ENCODE data around the gene CRYBB3. TPM values are rescaled to one million over a fixed set of nuclear protein-coding genes. Genes with fewer than 3 reads are reported as not detected.
"Not testable (repeated sequence)": the region's sequence is repeated elsewhere in the genome, so short reads cannot be mapped to it uniquely, and the experiment has no call there.

Gene CRYBB3
- total RNA-seq, 4 donors from 2014 or later: not detected

GRCh38 chr22:25176175-25176574 lies 23.5 kb upstream of the CRYBB3 start:
- no peaks in the 10 kb centered on the region for H3K36me3 ChIP-seq
- no peak for DNase-seq
- no peak overlapping the region for H3K4me3 ChIP-seq
- intact Hi-C loops (cut with DNase I; ENCODE audit: low total_unique reads): no loop called here
- no peaks in the 10 kb centered on the region for H3K9me3 ChIP-seq
- TF ChIP-seq POLR2A (IDR thresholded peaks at IDR 0.05) (no peak), CTCF (IDR thresholded peaks at IDR 0.05) (no peak)
- no peaks in the 10 kb centered on the region for H3K27me3 ChIP-seq
- no peak overlapping the region for H3K27ac ChIP-seq
- no peaks in the 10 kb centered on the region for H3K4me1 ChIP-seq

GRCh38 chr22:25176799-25177198 lies 22.9 kb upstream of the CRYBB3 start:
- DNase-seq: no peak
- H3K36me3 ChIP-seq: no peaks in the 10 kb centered on the region
- no peaks in the 10 kb centered on the region for H3K4me1 ChIP-seq
- intact Hi-C loops (cut with DNase I; ENCODE audit: low total_unique reads): no loop called here
- H3K4me3 ChIP-seq: no peak overlapping the region
- no peak overlapping the region for H3K27ac ChIP-seq
- TF ChIP-seq CTCF (IDR thresholded peaks at IDR 0.05): no peak
- no peak for TF ChIP-seq POLR2A (IDR thresholded peaks at IDR 0.05)
- H3K27me3 ChIP-seq: no peaks in the 10 kb centered on the region
- H3K9me3 ChIP-seq: no peaks in the 10 kb centered on the region

GRCh38 chr22:25177226-25177625 lies 22.4 kb upstream of the CRYBB3 start:
- intact Hi-C loops (cut with DNase I; ENCODE audit: low total_unique reads): no loop called here
- no peak overlapping the region for H3K27ac ChIP-seq

GRCh38 chr22:25177895-25178294 lies 21.8 kb upstream of the CRYBB3 start:
- Histone ChIP-seq H3K4me3 (no peak overlapping the region), H3K4me1 (no peaks in the 10 kb centered on the region), H3K27ac (no peak overlapping the region), H3K9me3 (no peaks in the 10 kb centered on the region), H3K27me3 (no peaks in the 10 kb centered on the region), H3K36me3 (no peaks in the 10 kb centered on the region)
- no peak for DNase-seq
- TF ChIP-seq CTCF (IDR thresholded peaks at IDR 0.05): no peak
- no peak for TF ChIP-seq POLR2A (IDR thresholded peaks at IDR 0.05)
- intact Hi-C loops (cut with DNase I; ENCODE audit: low total_unique reads): no loop called here

More at GRCh38 chr22:25177226-25177625, 22.4 kb upstream of the CRYBB3 start:
- no peak overlapping the region for H3K4me3 ChIP-seq
- no peak for DNase-seq
- no peaks in the 10 kb centered on the region for H3K27me3 ChIP-seq
- TF ChIP-seq CTCF (IDR thresholded peaks at IDR 0.05) (no peak), POLR2A (IDR thresholded peaks at IDR 0.05) (no peak)
- H3K36me3 ChIP-seq: no peaks in the 10 kb centered on the region
- H3K4me1 ChIP-seq: no peaks in the 10 kb centered on the region
- no peaks in the 10 kb centered on the region for H3K9me3 ChIP-seq

- H3K4me1 ChIP-seq; H3K27ac ChIP-seq; H3K4me3 ChIP-seq; H3K9me3 ChIP-seq; intact Hi-C loops (cut with DNase I; ENCODE audit: low total_unique reads); H3K36me3 ChIP-seq; H3K27me3 ChIP-seq: not testable (repeated sequence)
- peak in 1 of 2 donors; percentile 22 for DNase-seq
These were observed 21.3 kb upstream of the CRYBB3 start for GRCh38 chr22:25178348-25178747.

GRCh38 chr22:25178869-25179631 lies 20.6 kb upstream of the CRYBB3 start:
- H3K4me1 ChIP-seq; H3K36me3 ChIP-seq; intact Hi-C loops (cut with DNase I; ENCODE audit: low total_unique reads); H3K27ac ChIP-seq; H3K9me3 ChIP-seq; H3K27me3 ChIP-seq; H3K4me3 ChIP-seq; DNase-seq: not testable (repeated sequence)

All from uterus (tissue), 4 donors.